ENCODE data around the gene PRR5. TPM values are rescaled to one million over a fixed set of nuclear protein-coding genes. Genes with fewer than 3 reads are reported as not detected.

PRR5 gene
- total RNA-seq, 2 experiments from 2014 or later = 29.0 to 31.6 TPM

DNA sequence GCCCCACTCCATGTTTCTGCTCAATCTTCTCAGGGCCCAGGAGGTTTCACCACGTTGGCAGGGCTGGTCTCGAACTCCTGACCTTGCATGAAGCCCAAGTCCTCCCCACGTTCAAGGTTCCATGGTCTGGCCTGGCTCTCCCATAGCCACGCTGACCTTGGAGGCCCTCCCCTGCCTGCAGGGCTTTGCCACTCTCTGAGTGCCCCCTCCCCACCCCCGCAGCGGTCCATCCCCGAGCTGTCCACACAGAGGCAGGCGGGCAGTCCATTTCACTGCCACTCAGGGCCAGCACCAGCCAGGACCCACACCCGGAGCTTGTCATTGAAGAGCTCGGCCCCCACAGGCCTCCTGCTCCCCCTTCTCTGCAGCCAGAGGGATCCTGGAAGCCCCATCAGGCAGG, 81.1 kb downstream of the PRR5 start:
- CTCF ChIA-PET = no interaction called here
- H3K27ac Mint-ChIP-seq = no peak overlapping the region
- no peaks in the 10 kb centered on the region for H3K36me3 ChIP-seq (ENCODE audit: insufficient read depth, low read length)
- H3K27me3 ChIP-seq (ENCODE audit: control insufficient read depth in 1 of 2, insufficient read depth in 2 of 2, low read length in 2 of 2) = peaks cover 0 to 4% of the 10 kb centered on the region in 2 experiments
- no peaks in the 10 kb centered on the region for H3K9me3 Mint-ChIP-seq
- no peak overlapping the region for H3K27ac ChIP-seq (ENCODE audit: low read depth in 1 of 2, low read length in 2 of 2)
- no peaks in the 10 kb centered on the region for H3K4me1 ChIP-seq (ENCODE audit: insufficient read depth, low read length)
- H3K9me3 ChIP-seq (ENCODE audit: control insufficient read depth in 1 of 2, insufficient read depth in 1 of 2, low read length in 2 of 2) = no peaks in the 10 kb centered on the region
- TF ChIP-seq, protein P1, sequence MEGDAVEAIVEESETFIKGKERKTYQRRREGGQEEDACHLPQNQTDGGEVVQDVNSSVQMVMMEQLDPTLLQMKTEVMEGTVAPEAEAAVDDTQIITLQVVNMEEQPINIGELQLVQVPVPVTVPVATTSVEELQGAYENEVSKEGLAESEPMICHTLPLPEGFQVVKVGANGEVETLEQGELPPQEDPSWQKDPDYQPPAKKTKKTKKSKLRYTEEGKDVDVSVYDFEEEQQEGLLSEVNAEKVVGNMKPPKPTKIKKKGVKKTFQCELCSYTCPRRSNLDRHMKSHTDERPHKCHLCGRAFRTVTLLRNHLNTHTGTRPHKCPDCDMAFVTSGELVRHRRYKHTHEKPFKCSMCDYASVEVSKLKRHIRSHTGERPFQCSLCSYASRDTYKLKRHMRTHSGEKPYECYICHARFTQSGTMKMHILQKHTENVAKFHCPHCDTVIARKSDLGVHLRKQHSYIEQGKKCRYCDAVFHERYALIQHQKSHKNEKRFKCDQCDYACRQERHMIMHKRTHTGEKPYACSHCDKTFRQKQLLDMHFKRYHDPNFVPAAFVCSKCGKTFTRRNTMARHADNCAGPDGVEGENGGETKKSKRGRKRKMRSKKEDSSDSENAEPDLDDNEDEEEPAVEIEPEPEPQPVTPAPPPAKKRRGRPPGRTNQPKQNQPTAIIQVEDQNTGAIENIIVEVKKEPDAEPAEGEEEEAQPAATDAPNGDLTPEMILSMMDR (IDR thresholded peaks at IDR 0.05) = no peak
- H3K36me3 Mint-ChIP-seq (ENCODE audit: low read depth) = no peaks in the 10 kb centered on the region
- ATAC-seq (ENCODE audit: poor library complexity) = no peak
- intact Hi-C loops (cut with DNase I, micrococcal nuclease) = no loop called here
- POLR2A ChIA-PET = no interaction called here
- no peak overlapping the region for H3K4me3 Mint-ChIP-seq
- H3K4me3 ChIP-seq (ENCODE audit: low read length) = no peak overlapping the region
- H3K27me3 Mint-ChIP-seq = peaks cover 25% of the 10 kb centered on the region
- no peak for DNase-seq
- H3K4me1 Mint-ChIP-seq (ENCODE audit: low read depth) = no peaks in the 10 kb centered on the region

DNA sequence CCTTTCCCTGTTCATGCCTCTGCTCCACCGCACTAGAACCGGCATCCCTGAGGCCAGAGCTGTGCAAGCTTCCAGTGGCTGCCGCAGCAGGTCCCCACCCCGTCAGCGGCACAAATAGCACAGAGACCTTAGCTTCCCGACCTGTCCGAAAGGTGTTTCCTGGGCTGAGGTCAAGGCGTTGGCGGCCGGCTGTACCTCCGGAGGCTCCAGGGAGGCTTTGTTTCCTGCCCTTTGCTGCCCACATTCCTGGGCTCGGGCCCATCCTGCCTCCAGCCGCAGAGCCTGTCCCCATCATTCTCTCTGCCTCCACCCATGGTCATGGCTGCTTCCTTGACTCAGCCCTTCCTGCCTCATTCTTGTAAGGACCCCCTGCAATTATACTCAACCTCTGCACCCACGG, 81.6 kb downstream of the PRR5 start:
- Histone ChIP-seq H3K9me3 (ENCODE audit: control insufficient read depth in 1 of 2, insufficient read depth in 1 of 2, low read length in 2 of 2) (no peaks in the 10 kb centered on the region), H3K4me1 (ENCODE audit: insufficient read depth, low read length) (no peaks in the 10 kb centered on the region), H3K4me3 (ENCODE audit: low read length) (no peak overlapping the region), H3K27ac (ENCODE audit: low read depth in 1 of 2, low read length in 2 of 2) (no peak overlapping the region), H3K36me3 (ENCODE audit: insufficient read depth, low read length) (no peaks in the 10 kb centered on the region), H3K27me3 (ENCODE audit: control insufficient read depth in 1 of 2, insufficient read depth in 2 of 2, low read length in 2 of 2) (peaks cover 0 to 4% of the 10 kb centered on the region in 2 experiments)
- POLR2A ChIA-PET = no interaction called here
- Mint-ChIP-seq H3K36me3 (ENCODE audit: low read depth) (no peaks in the 10 kb centered on the region), H3K27me3 (peaks cover 21% of the 10 kb centered on the region), H3K9me3 (no peaks in the 10 kb centered on the region), H3K4me1 (ENCODE audit: low read depth) (no peaks in the 10 kb centered on the region), H3K27ac (no peak overlapping the region), H3K4me3 (no peak overlapping the region)
- CTCF ChIA-PET = no interaction called here
- intact Hi-C loops (cut with DNase I, micrococcal nuclease) = no loop called here
- DNase-seq (no peak), ATAC-seq (ENCODE audit: poor library complexity) (no peak)
- TF ChIP-seq, protein P1 (IDR thresholded peaks at IDR 0.05) = no peak

DNA sequence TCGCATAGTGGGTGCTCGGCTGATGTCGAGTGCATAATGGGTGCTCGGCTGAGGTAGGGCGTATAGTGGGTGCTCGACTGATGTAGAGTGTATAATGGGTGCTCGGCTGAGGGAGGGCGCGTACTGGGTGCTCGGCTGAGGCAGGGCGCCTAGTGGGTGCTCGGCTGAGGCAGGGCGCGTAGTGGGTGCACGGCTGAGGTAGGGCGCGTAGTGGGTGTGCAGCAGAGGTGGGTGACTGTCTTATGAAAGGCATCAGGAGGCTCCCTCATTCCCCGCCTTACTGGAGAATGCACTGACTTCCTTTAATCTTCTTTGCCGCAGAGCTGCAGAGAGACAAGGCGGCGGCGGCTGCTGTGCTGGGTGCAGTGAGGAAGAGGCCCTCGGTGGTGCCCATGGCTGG, 84.1 kb downstream of the PRR5 start:
- no peak overlapping the region for H3K27ac Mint-ChIP-seq
- POLR2A ChIA-PET = no interaction called here
- no peak for ATAC-seq (ENCODE audit: poor library complexity)
- no peaks in the 10 kb centered on the region for H3K9me3 Mint-ChIP-seq
- CTCF ChIA-PET = no interaction called here
- intact Hi-C loops (cut with DNase I, micrococcal nuclease) = no loop called here
- Histone ChIP-seq H3K4me1 (ENCODE audit: insufficient read depth, low read length) (no peaks in the 10 kb centered on the region), H3K9me3 (ENCODE audit: control insufficient read depth in 1 of 2, insufficient read depth in 1 of 2, low read length in 2 of 2) (no peaks in the 10 kb centered on the region), H3K4me3 (ENCODE audit: low read length) (no peak overlapping the region), H3K36me3 (ENCODE audit: insufficient read depth, low read length) (no peaks in the 10 kb centered on the region), H3K27me3 (ENCODE audit: control insufficient read depth in 1 of 2, insufficient read depth in 2 of 2, low read length in 2 of 2) (peaks cover 0 to 4% of the 10 kb centered on the region in 2 experiments), H3K27ac (ENCODE audit: low read depth in 1 of 2, low read length in 2 of 2) (no peak overlapping the region)
- H3K36me3 Mint-ChIP-seq (ENCODE audit: low read depth) = no peaks in the 10 kb centered on the region
- no peaks in the 10 kb centered on the region for H3K4me1 Mint-ChIP-seq (ENCODE audit: low read depth)
- H3K27me3 Mint-ChIP-seq = peaks cover 17% of the 10 kb centered on the region
- no peak for DNase-seq
- no peak overlapping the region for H3K4me3 Mint-ChIP-seq
- TF ChIP-seq, protein P1 (IDR thresholded peaks at IDR 0.05) = no peak

Data from CD4-positive, alpha-beta T cell (primary cell).